HG03280 (cell line): Measurements from ENCODE around the gene ADAMTS16.
A peak's percentile ranks its signal among the peaks of the same experiment; 100 is the strongest.

Experiments used
- ATAC-seq: cut with Tn5 transposase; IDR thresholded peaks from one replicate; pipeline ENCODE4 v1.9.1; 2021; ENCODE audit warnings: mild to moderate bottlenecking, moderate library complexity; ENCODE audit not compliant: unreplicated experiment

The ADAMTS16 gene

GRCh38 chr5:5182508-5183188, 42.5 kb downstream of the ADAMTS16 start:
- ATAC-seq = no peak

GRCh38 chr5:5183189-5183699, 43.1 kb downstream of the ADAMTS16 start:
- no peak for ATAC-seq

DNA sequence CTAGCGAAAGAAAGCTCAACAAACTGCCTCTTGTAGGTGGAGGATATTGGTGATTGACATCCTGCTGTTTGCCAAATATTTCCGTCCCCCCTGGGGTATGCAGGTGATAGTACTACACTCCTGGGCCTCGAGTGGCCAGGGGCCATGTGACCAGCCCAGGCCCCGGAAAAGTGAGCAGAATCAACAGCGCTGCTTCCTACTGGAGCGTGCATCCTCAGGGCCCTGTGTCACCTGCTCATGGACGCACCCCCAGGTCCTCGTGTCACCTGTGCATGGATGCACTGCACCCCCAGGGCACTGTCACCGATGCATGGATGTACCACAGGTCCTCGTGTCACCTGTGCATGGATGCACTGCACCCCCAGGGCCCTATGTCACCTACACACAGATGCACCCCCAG, 43.8 kb downstream of the ADAMTS16 start:
- no peak for ATAC-seq

GRCh38 chr5:5188376-5189050, 48.4 kb downstream of the ADAMTS16 start:
- no peak for ATAC-seq

GRCh38 chr5:5189051-5189430, 48.9 kb downstream of the ADAMTS16 start:
- no peak for ATAC-seq

DNA sequence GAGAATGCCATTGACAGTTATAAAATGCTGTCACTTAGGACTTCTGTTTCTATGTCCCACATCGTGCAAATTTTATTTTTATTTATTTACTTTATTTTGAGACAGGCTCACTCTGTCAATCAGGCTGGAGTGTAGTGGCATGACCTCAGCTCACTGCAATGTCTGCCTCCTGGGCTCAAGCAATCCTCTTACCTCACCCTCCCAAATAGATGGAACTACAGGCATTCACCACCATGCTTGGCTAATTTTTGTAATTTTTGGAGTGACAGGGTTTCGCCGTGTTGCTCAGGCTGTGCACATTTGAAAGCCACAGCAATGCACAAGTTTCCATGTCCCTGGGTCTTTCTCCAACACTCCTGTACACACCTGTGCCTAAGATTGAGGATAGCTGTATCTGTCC, 51.8 kb downstream of the ADAMTS16 start:
- no peak for ATAC-seq

- no peak for ATAC-seq
Measured at GRCh38 chr5:5192681-5193080, 52.6 kb downstream of the ADAMTS16 start.

DNA sequence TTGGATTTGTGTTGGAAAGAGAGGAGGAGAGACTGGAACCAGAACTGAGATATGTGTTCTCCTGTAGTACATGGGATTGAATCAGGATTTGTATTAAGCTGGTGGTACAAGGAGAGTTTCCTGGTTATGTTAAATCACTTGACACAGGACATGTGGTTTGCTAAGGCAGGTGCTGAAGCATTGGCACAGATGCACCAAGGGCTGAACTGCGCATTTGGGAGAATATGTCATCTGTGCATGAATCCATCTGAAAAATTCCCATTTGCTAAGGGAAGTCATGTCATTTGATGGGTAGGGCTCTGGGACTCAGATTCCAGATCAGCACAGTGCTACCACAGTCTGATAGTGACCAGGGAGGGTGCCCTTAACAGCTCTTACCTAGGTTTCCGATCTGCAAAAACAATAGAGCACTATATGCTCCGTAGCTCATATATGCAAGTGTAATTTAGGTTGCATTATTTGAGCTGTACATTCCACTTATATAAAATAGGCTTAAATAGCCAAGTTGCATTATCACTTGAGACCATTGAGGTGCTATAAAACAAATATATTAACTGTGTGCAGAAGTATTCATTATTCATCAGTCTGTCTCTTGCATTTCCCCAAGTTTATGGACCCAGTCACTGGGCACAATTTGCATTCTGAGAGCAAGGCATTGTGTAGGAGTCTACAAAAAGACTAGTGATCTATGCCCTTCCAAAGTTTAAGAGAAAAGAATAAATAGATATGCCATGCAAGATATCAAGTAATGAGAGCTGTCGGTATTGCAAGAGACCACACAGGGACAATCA, 55.2 kb downstream of the ADAMTS16 start:
- ATAC-seq = no peak

GRCh38 chr5:5198135-5198534, 58.0 kb downstream of the ADAMTS16 start:
- no peak for ATAC-seq

DNA sequence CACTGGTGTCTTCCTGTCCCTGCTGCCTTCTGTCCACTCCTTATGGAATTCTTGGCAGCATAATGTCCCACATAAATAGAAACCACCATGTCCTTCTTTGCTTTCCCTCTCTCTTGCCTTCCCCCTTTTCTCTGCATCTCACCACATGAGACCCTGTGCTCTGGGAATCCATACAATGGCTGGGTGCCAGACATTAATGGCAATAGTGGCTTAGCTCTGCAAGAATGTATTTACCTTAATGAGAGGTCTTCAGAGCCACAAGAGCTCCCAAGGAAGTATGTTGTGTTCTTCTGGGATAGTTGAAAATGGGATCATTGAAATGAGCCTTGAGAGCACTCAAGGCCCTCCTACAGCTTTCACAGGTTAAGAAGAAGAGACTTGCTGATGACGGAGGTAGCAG, 58.7 kb downstream of the ADAMTS16 start:
- ATAC-seq = no peak

- no peak for ATAC-seq
Measured at GRCh38 chr5:5199495-5199894, 59.4 kb downstream of the ADAMTS16 start.

- no peak for ATAC-seq
Measured at GRCh38 chr5:5200133-5200532, 60.0 kb downstream of the ADAMTS16 start.

DNA sequence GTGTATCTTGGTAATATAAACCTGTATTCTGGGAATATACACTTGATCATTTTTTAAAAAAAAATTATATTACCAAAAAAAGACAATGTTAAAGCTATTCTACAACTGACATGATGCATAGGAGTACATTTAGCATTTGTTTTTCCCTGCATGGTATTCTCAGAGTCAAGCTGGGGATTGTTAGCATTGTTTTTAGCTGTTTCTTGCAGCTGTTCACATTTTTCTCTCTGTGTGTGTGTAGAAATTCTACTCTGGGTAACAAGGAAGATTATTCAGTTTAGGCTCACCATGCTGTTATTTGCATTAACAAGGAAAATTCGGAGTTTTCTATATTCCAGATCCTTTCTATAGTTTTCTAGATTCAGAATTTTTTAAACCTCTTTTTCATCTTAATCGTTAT, 62.2 kb downstream of the ADAMTS16 start:
- ATAC-seq = no peak

DNA sequence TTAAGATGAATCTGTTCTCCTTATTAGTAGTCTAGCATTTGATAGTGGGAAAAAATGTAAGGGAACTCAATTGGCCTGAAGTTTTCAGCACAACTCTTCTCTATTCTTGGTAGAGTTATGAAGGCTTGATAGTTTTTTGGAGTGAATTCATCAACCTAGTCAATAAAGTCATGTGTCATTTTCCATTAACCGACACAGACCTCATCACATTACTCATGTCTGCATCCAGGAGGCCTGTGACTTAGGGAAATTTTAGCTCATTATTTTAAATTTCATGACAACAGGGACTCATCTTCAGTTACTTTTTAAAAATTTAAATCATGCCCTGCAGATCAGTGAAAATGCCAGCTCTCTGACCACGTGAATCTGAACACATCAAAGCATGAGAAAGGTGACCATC, 63.3 kb downstream of the ADAMTS16 start:
- no peak for ATAC-seq

DNA sequence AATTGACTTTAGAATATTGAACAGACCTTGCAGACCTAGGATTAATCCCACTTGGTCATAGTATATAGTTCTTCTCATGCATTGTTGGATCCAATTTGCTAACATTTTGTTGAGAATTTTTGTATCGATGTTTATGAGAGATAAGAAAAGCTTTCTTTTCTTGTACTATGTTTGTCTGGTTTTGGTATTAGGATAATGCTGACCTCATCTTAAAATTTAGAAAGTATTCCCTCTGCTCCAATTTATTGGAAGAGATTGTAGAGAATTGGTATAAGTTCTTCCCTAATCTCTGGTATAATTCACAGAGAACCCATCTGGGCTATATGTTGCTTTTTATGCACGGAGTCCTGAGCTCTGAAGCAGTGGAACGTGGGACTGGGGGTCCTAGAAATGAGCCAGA, 67.7 kb downstream of the ADAMTS16 start:
- no peak for ATAC-seq

- no peak for ATAC-seq
Measured at GRCh38 chr5:5209089-5209488, 69.0 kb downstream of the ADAMTS16 start.

GRCh38 chr5:5209510-5210286, 69.6 kb downstream of the ADAMTS16 start:
- ATAC-seq = no peak

DNA sequence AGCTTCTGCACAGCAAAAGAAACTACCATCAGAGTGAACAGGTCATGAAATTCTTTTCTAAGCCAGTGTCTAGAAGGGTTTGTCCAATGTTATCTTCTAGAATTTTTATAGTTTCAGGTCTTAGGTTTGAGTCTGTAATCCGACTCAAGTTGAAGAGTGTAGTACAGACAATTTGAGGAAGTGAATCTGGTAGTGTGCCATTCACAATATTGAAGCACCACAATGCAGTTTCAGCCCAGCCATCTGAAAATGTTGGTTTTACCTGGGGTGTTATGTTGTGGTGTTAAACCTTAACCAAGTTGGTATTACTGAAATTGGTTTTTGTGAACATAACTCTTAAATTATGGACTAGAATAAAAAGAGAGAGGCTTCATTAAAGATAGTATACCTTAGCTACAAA, 77.2 kb downstream of the ADAMTS16 start:
- peak; percentile 85 for ATAC-seq

DNA sequence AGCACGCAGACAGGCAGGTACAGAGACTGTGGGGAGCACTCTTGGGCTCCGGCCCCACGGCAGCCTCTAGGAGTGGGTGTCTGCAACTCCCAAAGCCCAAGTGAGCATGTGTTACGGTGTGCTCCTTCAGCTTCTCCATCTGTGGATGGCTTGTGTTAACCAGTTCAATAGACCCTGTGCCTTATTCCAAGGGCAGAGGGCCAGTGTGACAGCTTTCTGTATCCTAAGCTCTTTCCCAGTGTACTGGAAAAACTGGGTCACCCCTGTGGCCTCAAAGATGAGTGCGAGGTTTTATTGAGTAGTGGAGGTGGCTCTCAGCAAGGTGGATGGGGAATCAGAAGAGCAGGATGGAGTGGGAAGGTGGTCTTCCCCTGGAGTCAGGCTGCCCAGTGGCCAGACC, 78.3 kb downstream of the ADAMTS16 start:
- ATAC-seq = no peak

DNA sequence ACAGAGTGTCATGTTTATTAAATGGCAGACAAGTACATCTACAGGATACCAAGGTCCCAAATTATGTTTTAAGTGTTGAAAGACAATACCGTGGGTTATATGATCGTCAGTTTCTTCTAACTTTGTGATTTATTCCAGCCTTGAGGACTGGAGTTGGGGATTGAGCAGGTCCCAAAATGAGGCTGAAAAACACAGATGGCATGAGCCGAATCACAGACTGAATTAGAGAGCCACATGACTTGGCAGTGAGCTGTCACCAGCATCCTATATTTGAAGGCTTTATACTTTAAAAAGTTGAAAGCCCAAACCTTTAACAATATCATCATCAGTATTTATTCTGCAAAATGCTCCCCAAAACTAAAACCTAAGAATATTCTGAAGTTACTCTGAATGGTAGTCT, 79.4 kb downstream of the ADAMTS16 start:
- no peak for ATAC-seq
